Heart right ventricle (tissue), 16 donors: ENCODE measurements around the gene EIF4ENIF1. TPM values are rescaled to one million over a fixed set of nuclear protein-coding genes. Genes with fewer than 3 reads are reported as not detected.

Source experiments
- ATAC-seq, 8 donors: fragments of 200-7000 bp; cut with Tn5 transposase; one replicate each; pipeline ENCODE4 v1.9.1; 2020; ENCODE audit warnings: mild to moderate bottlenecking in 8 of 8, moderate library complexity in 8 of 8, moderate number of reproducible peaks in 1 of 8
- DNase-seq, 2 donors: peaks; one replicate each; pipeline ENCODE4 v3.0.0-alpha.2; 2020
- H3K27ac ChIP-seq, 10 donors: fragments of 200-600 bp; sonication (generic) in 2 of 10; one replicate each; pipeline versions ENCODE4 v1.5.0 to v1.8.0; 2020 to 2022; ENCODE audit warnings: mild to moderate bottlenecking in 3 of 10
- H3K27me3 ChIP-seq, 7 donors: fragments of 200-600 bp; one replicate each; pipeline ENCODE4 v1.8.0; 2021 to 2022; ENCODE audit warnings: mild to moderate bottlenecking in 2 of 7
- H3K36me3 ChIP-seq, 9 donors: fragments of 200-600 bp; sonication (generic) in 1 of 9; one replicate each; pipeline versions ENCODE4 v1.5.0 to v1.8.0; 2020 to 2022; ENCODE audit warnings: mild to moderate bottlenecking in 2 of 9
- H3K4me1 ChIP-seq, 9 donors: fragments of 200-600 bp; sonication (generic) in 1 of 9; one replicate each; pipeline versions ENCODE4 v1.5.0 to v1.8.0; 2020 to 2022; ENCODE audit warnings: mild to moderate bottlenecking in 4 of 9
- H3K4me3 ChIP-seq, 10 donors: fragments of 200-600 bp; sonication (generic) in 2 of 10; one replicate each; pipeline versions ENCODE4 v1.5.0 to v1.8.0; 2020 to 2022; ENCODE audit warnings: mild to moderate bottlenecking in 7 of 10, moderate library complexity in 2 of 10
- H3K9me3 ChIP-seq, 11 donors: fragments of 200-600 bp in 10 of 11; sonication (generic) in 2 of 11; one replicate each; pipeline versions ENCODE4 v1.5.0 to v1.8.0; 2013 to 2022; ENCODE audit warnings: mild to moderate bottlenecking in 2 of 11, control low read depth in 1 of 11, moderate library complexity in 1 of 11
- CTCF ChIP-seq, 9 donors: fragments of 200-600 bp; sonication (generic) in 2 of 9; IDR thresholded peaks; one replicate each; pipeline versions ENCODE4 v1.5.0 to v1.8.0; 2021 to 2022; ENCODE audit warnings: antibody characterized with exemption in 9 of 9, mild to moderate bottlenecking in 5 of 9, moderate library complexity in 1 of 9
- WGBS, 2 donors: extraction: QIAGEN DNeasy Blood & Tissue Kit; methylation state at CpG; one replicate each; pipeline ENCODE4 v1.1.7; 2013; ENCODE audit warnings: inconsistent platforms in 1 of 2; 5-methylcytosine and 5-hydroxymethylcytosine counted together
- intact Hi-C, 10 donors: fragments of 100-400 bp; cut with DNase I; formaldehyde crosslinking; loops; one replicate each; pipeline versions ENCODE4 v1.11.1 to v1.14.2; 2022
- polyA plus RNA-seq, 2 donors: library from polyadenylated mRNA; stranded (reverse); fragments of 200-250 nt; gene quantifications; one replicate each; pipeline ENCODE4 v1.2.3, GENCODE V29; 2013
- total RNA-seq, 10 donors: library from RNA; stranded (reverse); fragmentation: NEBNext Ultra II Directional in 3 of 10; extraction: Animal tissue kit (Norgen Biotek cat#: 25700) in 3 of 10; gene quantifications; one replicate each; pipeline versions ENCODE4 v1.2.1 to v1.2.4, GENCODE V29; 2021 to 2023
- donor health status: Arrhythmogenic right ventricular cardiomyopathy.
- donor health status: ischemic (EF 13 %, LVEDD 7.1; RV severe dilation, severe dysfunction).
- donor health status: healthy with polysubstance abuse.
- donor health status: DM: no; HTN: yes; CAD: no.
- donor health status: DM: no; HTN: no; CAD: no.
- donor health status: ischemic (EF 25% LVEDD 6.9; RV normal size, moderate dysfunction).
- donor health status: ischemic (EF 25% LVEDD 5.7; RV mildly dilated, moderate dysfunction).
- donor health status: healthy.
- donor health status: DM: yes; HTN: yes; CAD: no.
- donor health status: Ischemic cardiomyopathy.
- donor health status: ischemic (EF 35%, LVEDD 5.7; RV mildly dilated, moderate dysfunction).
- donor health status: nonischemic (EF 11% LVEDD 7.7; RV severe dilation, severe dysfunction).
- donor health status: DM: yes; HTN: yes; CAD: no.
- donor health status: PGD.
- donor health status: ischemic (EF 29% LVEDD 5.4; RV normal size, mild dysfunction).
- donor health status: nonischemic (EF 23%, LVEDD 6.1; RV moderate dilation, normal function).

EIF4ENIF1 gene
- total and polyA plus RNA-seq, 12 donors, result 9.0 to 31.9 (median 22.5) TPM

- ATAC-seq, result no peak
- Histone ChIP-seq H3K9me3 (no peaks in the 10 kb centered on the region), H3K36me3 (peaks cover 0 to 12% (median 3%) of the 10 kb centered on the region in 9 donors), H3K27me3 (no peaks in the 10 kb centered on the region), H3K4me3 (no peak overlapping the region), H3K4me1 (peaks cover 2 to 49% (median 44%) of the 10 kb centered on the region in 9 donors), H3K27ac (peak overlapping the region in 1 of 10 donors; percentile 99)
- intact Hi-C loops, result loop anchor here in 4 of 10 donors (5.0 to 10.0 kb wide), 3 partner anchors 140 to 147 kb away; partner anchors contain the start of gene PATZ1 (in 2 of the 4)
- no peak for DNase-seq
- TF ChIP-seq CTCF (IDR thresholded peaks at IDR 0.05), result no peak
- WGBS, 2 donors, result 77 to 81% methylated on average over 3 of the region's 3 CpGs
Measured at GRCh38 chr22:31492151-31492550, 2.5 kb upstream of the EIF4ENIF1 start.

- DNase-seq (no peak), ATAC-seq (no peak)
- 84 to 86% methylated on average over 8 of the region's 8 CpGs for WGBS, 2 donors
- Histone ChIP-seq H3K36me3 (peaks cover 0 to 19% (median 3%) of the 10 kb centered on the region in 9 donors), H3K9me3 (no peaks in the 10 kb centered on the region), H3K4me1 (peaks cover 2 to 45% (median 38%) of the 10 kb centered on the region in 9 donors), H3K27ac (peak overlapping the region in 9 of 10 donors; percentile 96 to 100 (median 99)), H3K4me3 (peak overlapping the region in 6 of 10 donors; percentile 70 to 91 (median 81)), H3K27me3 (no peaks in the 10 kb centered on the region)
- intact Hi-C loops, result loop anchor here in 4 of 10 donors (5.0 to 10.0 kb wide), 3 partner anchors 139 to 147 kb away; partner anchors contain the start of gene PATZ1 (in 2 of the 4)
- TF ChIP-seq CTCF (IDR thresholded peaks at IDR 0.05), result no peak
Measured at GRCh38 chr22:31491218-31491962, 1.7 kb upstream of the EIF4ENIF1 start.

GRCh38 chr22:31490496-31490925 is 869 bp upstream of the EIF4ENIF1 start:
- intact Hi-C loops, result loop anchor here in 4 of 10 donors (5.0 to 10.0 kb wide), 3 partner anchors 138 to 146 kb away; partner anchors contain the start of gene PATZ1 (in 2 of the 4)
- peak; percentile 40 to 68 (median 62) for ATAC-seq
- Histone ChIP-seq H3K4me3 (peak overlapping the region; percentile 69 to 94 (median 80)), H3K9me3 (no peaks in the 10 kb centered on the region), H3K4me1 (peaks cover 2 to 42% (median 35%) of the 10 kb centered on the region in 9 donors), H3K36me3 (peaks cover 0 to 28% (median 3%) of the 10 kb centered on the region in 9 donors), H3K27me3 (no peaks in the 10 kb centered on the region), H3K27ac (peak overlapping the region; percentile 89 to 100 (median 99))
- DNase-seq, result peak; percentile 20 to 60
- no peak for TF ChIP-seq CTCF (IDR thresholded peaks at IDR 0.05)
- 1 to 2% methylated on average over 15 of the region's 15 CpGs for WGBS, 2 donors

GRCh38 chr22:31488988-31489617 is 539 bp downstream of the EIF4ENIF1 start:
- Histone ChIP-seq H3K36me3 (peaks cover 0 to 42% (median 3%) of the 10 kb centered on the region in 9 donors), H3K4me1 (peaks cover 2 to 36% (median 26%) of the 10 kb centered on the region in 9 donors), H3K4me3 (peak overlapping the region; percentile 69 to 94 (median 80)), H3K9me3 (no peaks in the 10 kb centered on the region), H3K27me3 (no peaks in the 10 kb centered on the region), H3K27ac (peak overlapping the region; percentile 89 to 100 (median 99))
- WGBS, 2 donors, result 1% methylated on average over 43 to 61 of the region's 61 CpGs
- DNase-seq, result peak; percentile 19 to 47
- no peak for TF ChIP-seq CTCF (IDR thresholded peaks at IDR 0.05)
- intact Hi-C loops, result loop anchor here in 1 of 10 donors (10.0 kb wide), 1 partner anchor 144 kb away; the partner anchor contains the start of gene PATZ1
- ATAC-seq, result peak in 6 of 8 donors; percentile 4 to 29 (median 14)
